ENCODE measurements around the gene ATP8A2. TPM values are rescaled to one million over a fixed set of nuclear protein-coding genes. Genes with fewer than 3 reads are reported as not detected.

Gene ATP8A2
- total RNA-seq, 3 donors from 2014 or later: under 0.01 to 1.0 (median under 0.01) TPM

GRCh38 chr13:25423831-25424230 lies 52.1 kb downstream of the ATP8A2 start:
- Histone ChIP-seq H3K4me3 (no peak overlapping the region), H3K36me3 (no peaks in the 10 kb centered on the region), H3K27ac (no peak overlapping the region), H3K27me3 (no peaks in the 10 kb centered on the region), H3K9me3 (peaks cover 0 to 10% of the 10 kb centered on the region in 2 donors), H3K4me1 (no peaks in the 10 kb centered on the region)
- intact Hi-C loops (cut with DNase I; ENCODE audit: low total_unique reads): loop anchor here (5.0 kb wide), 1 partner anchor 712 kb away; no protein-coding TSS in a partner anchor
- no peak for DNase-seq (ENCODE audit: low spot score in 2 of 2)
- TF ChIP-seq POLR2A (IDR thresholded peaks at IDR 0.05): no peak
- TF ChIP-seq CTCF (IDR thresholded peaks at IDR 0.05): no peak
- no peak for TF ChIP-seq POLR2AphosphoS5 (IDR thresholded peaks at IDR 0.05)

- H3K27me3 ChIP-seq: no peaks in the 10 kb centered on the region
- peaks cover 0 to 10% of the 10 kb centered on the region in 2 donors for H3K9me3 ChIP-seq
- DNase-seq (ENCODE audit: low spot score in 2 of 2): no peak
- intact Hi-C loops (cut with DNase I; ENCODE audit: low total_unique reads): no loop called here
- H3K4me1 ChIP-seq: no peaks in the 10 kb centered on the region
- H3K4me3 ChIP-seq: no peak overlapping the region
- no peaks in the 10 kb centered on the region for H3K36me3 ChIP-seq
- H3K27ac ChIP-seq: no peak overlapping the region
- no peak for TF ChIP-seq CTCF (IDR thresholded peaks at IDR 0.05)
- no peak for TF ChIP-seq POLR2A (IDR thresholded peaks at IDR 0.05)
- no peak for TF ChIP-seq POLR2AphosphoS5 (IDR thresholded peaks at IDR 0.05)
Measured at GRCh38 chr13:25429466-25429865, 57.7 kb downstream of the ATP8A2 start.

GRCh38 chr13:25432691-25433090 lies 60.9 kb downstream of the ATP8A2 start:
- no peak for DNase-seq (ENCODE audit: low spot score in 2 of 2)
- TF ChIP-seq POLR2A (IDR thresholded peaks at IDR 0.05) (no peak), POLR2AphosphoS5 (IDR thresholded peaks at IDR 0.05) (no peak), CTCF (IDR thresholded peaks at IDR 0.05) (no peak)
- intact Hi-C loops (cut with DNase I; ENCODE audit: low total_unique reads): no loop called here
- H3K9me3 ChIP-seq: no peaks in the 10 kb centered on the region
- no peak overlapping the region for H3K4me3 ChIP-seq
- no peaks in the 10 kb centered on the region for H3K4me1 ChIP-seq
- no peaks in the 10 kb centered on the region for H3K36me3 ChIP-seq
- H3K27ac ChIP-seq: no peak overlapping the region
- H3K27me3 ChIP-seq: no peaks in the 10 kb centered on the region

- H3K4me3 ChIP-seq: no peak overlapping the region
- intact Hi-C loops (cut with DNase I; ENCODE audit: low total_unique reads): no loop called here
- H3K27ac ChIP-seq: no peak overlapping the region
- no peaks in the 10 kb centered on the region for H3K9me3 ChIP-seq
- DNase-seq (ENCODE audit: low spot score in 2 of 2): no peak
- no peaks in the 10 kb centered on the region for H3K4me1 ChIP-seq
- no peaks in the 10 kb centered on the region for H3K36me3 ChIP-seq
- no peak for TF ChIP-seq POLR2AphosphoS5 (IDR thresholded peaks at IDR 0.05)
- no peak for TF ChIP-seq CTCF (IDR thresholded peaks at IDR 0.05)
- TF ChIP-seq POLR2A (IDR thresholded peaks at IDR 0.05): no peak
- H3K27me3 ChIP-seq: peaks cover 0 to 8% of the 10 kb centered on the region in 2 donors
Measured at GRCh38 chr13:25440061-25440460, 68.3 kb downstream of the ATP8A2 start.

GRCh38 chr13:25446261-25446660 lies 74.5 kb downstream of the ATP8A2 start:
- TF ChIP-seq POLR2A (IDR thresholded peaks at IDR 0.05): no peak
- TF ChIP-seq CTCF (IDR thresholded peaks at IDR 0.05): no peak
- no peak for TF ChIP-seq POLR2AphosphoS5 (IDR thresholded peaks at IDR 0.05)
- H3K27me3 ChIP-seq: peaks cover 0 to 10% of the 10 kb centered on the region in 2 donors
- intact Hi-C loops (cut with DNase I; ENCODE audit: low total_unique reads): no loop called here
- no peak overlapping the region for H3K27ac ChIP-seq
- H3K4me1 ChIP-seq: no peaks in the 10 kb centered on the region
- H3K36me3 ChIP-seq: no peaks in the 10 kb centered on the region
- peaks cover 9% of the 10 kb centered on the region in 2 donors for H3K9me3 ChIP-seq
- no peak overlapping the region for H3K4me3 ChIP-seq
- DNase-seq (ENCODE audit: low spot score in 2 of 2): no peak
